Body of pancreas (tissue), 4 donors: ENCODE results near the gene CSN3. TPM values are rescaled to one million over a fixed set of nuclear protein-coding genes. Genes with fewer than 3 reads are reported as not detected.
"Not testable (repeated sequence)": the region's sequence is repeated elsewhere in the genome, so short reads cannot be mapped to it uniquely, and the experiment has no call there.

Experiments
- ATAC-seq: fragments of 150-250 bp; one replicate; pipeline ENCODE4 v1.9.1; 2016
- DNase-seq, 4 donors: peaks; one replicate each; pipeline ENCODE4 v3.0.0-alpha.2; 2019
- H3K27ac ChIP-seq, 4 donors: fragments of 200-600 bp; sonication (generic); 1 replicate in 3 of 4; 2 replicates in 1 of 4; pipeline versions ENCODE4 v1.5.1 to v1.6.1; 2016 to 2019; ENCODE audit warnings: mild to moderate bottlenecking in 1 of 4, mixed read lengths in 1 of 4, moderate library complexity in 1 of 4
- H3K27me3 ChIP-seq, 2 donors: fragments of 200-600 bp; sonication (generic); one replicate each; pipeline ENCODE4 v1.6.0; 2016; ENCODE audit warnings: mild to moderate bottlenecking in 1 of 2
- H3K36me3 ChIP-seq, 2 donors: fragments of 200-600 bp; sonication (generic); replicated peaks in 1 of 2; 2 replicates each; pipeline ENCODE4 v1.5.1; 2016; ENCODE audit warnings: low read depth in 2 of 2; ENCODE audit not compliant: insufficient read depth in 1 of 2
- H3K4me1 ChIP-seq: fragments of 200-600 bp; sonication (generic); one replicate; pipeline ENCODE4 v1.6.0; 2016
- H3K4me3 ChIP-seq, 2 donors: fragments of 200-600 bp; sonication (generic); 1 replicate in 1 of 2; 2 replicates in 1 of 2; pipeline ENCODE4 v1.5.1; 2016 to 2019
- H3K9me3 ChIP-seq, 3 donors: fragments of 200-600 bp; sonication (generic); 1 replicate in 2 of 3; 2 replicates in 1 of 3; pipeline ENCODE4 v1.5.1; 2016
- CTCF ChIP-seq, 7 experiments: fragments of 450-650 bp in 4 of 7; fragments of 200-600 bp in 3 of 7; sonication (generic) in 3 of 7; IDR thresholded peaks; one replicate each; pipeline ENCODE4 v1.5.1; 2016 to 2019; ENCODE audit warnings: antibody characterized with exemption in 7 of 7
- POLR2A ChIP-seq, 3 donors: fragments of 450-650 bp; IDR thresholded peaks; one replicate each; pipeline ENCODE4 v1.6.1; 2016; ENCODE audit warnings: antibody characterized with exemption in 3 of 3, mild to moderate bottlenecking in 2 of 3
- WGBS, 2 donors: methylation state at CpG; one replicate each; pipeline ENCODE4 v1.1.5; 2017; 5-methylcytosine and 5-hydroxymethylcytosine counted together
- intact Hi-C: fragments of 100-400 bp; cut with DNase I; formaldehyde crosslinking; loops from one replicate; pipeline ENCODE4 v1.15.1; 2023
- total RNA-seq, 2 donors: library from RNA; depleted of rRNA; stranded (reverse); fragments of >200 nt; gene quantifications; one replicate each; pipeline ENCODE4 v1.1.0, GENCODE V29; 2016

CSN3 gene
- total RNA-seq, 2 donors from 2014 or later = not detected

- H3K27ac ChIP-seq = no peak overlapping the region
- TF ChIP-seq CTCF (IDR thresholded peaks at IDR 0.05) = no peak
- TF ChIP-seq POLR2A (IDR thresholded peaks at IDR 0.05) = no peak
- H3K4me1 ChIP-seq = peaks cover 9% of the 10 kb centered on the region
- no peak for ATAC-seq
- intact Hi-C loops = no loop called here
- H3K4me3 ChIP-seq = no peak overlapping the region
- WGBS, 2 donors = 11 to 14% methylated on average over 1 of the region's 1 CpG
- H3K9me3 ChIP-seq = no peaks in the 10 kb centered on the region
- no peak for DNase-seq
- H3K36me3 ChIP-seq = no peaks in the 10 kb centered on the region
- no peaks in the 10 kb centered on the region for H3K27me3 ChIP-seq
Measured at GRCh38 chr4:70203601-70204000, 38.8 kb upstream of the CSN3 start.

- H3K27me3 ChIP-seq, H3K4me3 ChIP-seq, H3K27ac ChIP-seq, ATAC-seq, H3K9me3 ChIP-seq, intact Hi-C loops, H3K36me3 ChIP-seq, DNase-seq, H3K4me1 ChIP-seq: not testable (repeated sequence)
- WGBS, 2 donors = 40 to 73% methylated on average over 2 to 4 of the region's 4 CpGs
Measured at GRCh38 chr4:70212752-70213151, 29.6 kb upstream of the CSN3 start.

DNA sequence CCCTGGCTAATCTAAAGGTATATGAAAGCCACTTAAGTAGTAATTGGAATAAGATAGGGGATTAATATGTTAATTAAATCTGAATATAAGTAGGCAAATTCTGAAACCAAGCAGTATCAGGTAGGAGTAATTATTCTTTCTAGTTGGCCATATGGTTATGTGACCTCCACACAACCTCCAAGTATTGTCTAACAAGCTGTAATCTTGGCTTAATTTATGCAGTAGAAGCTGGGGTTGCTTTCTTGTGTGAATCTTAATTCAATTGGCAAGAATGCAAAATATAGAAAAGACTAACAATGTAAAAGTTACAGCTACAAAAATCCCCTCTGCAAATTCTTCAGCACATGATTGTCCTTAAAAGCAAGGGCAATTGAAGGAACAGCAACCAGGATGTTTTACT, 26.3 kb upstream of the CSN3 start:
- H3K27ac ChIP-seq, H3K36me3 ChIP-seq, ATAC-seq, intact Hi-C loops, H3K4me1 ChIP-seq, DNase-seq, H3K4me3 ChIP-seq, H3K27me3 ChIP-seq, H3K9me3 ChIP-seq: not testable (repeated sequence)

GRCh38 chr4:70216550-70216949, 25.8 kb upstream of the CSN3 start:
- intact Hi-C loops, H3K4me1 ChIP-seq, ATAC-seq, H3K4me3 ChIP-seq, DNase-seq, H3K36me3 ChIP-seq, H3K27me3 ChIP-seq, H3K9me3 ChIP-seq, H3K27ac ChIP-seq: not testable (repeated sequence)
- WGBS, 2 donors = 94 to 97% methylated on average over 1 of the region's 1 CpG

GRCh38 chr4:70221389-70221788, 21.0 kb upstream of the CSN3 start:
- H3K9me3 ChIP-seq, intact Hi-C loops, DNase-seq, H3K4me1 ChIP-seq, H3K27me3 ChIP-seq, ATAC-seq, H3K36me3 ChIP-seq, H3K27ac ChIP-seq, H3K4me3 ChIP-seq: not testable (repeated sequence)
- WGBS, 2 donors = 86 to 89% methylated on average over 3 of the region's 3 CpGs

GRCh38 chr4:70221818-70222217, 20.6 kb upstream of the CSN3 start:
- H3K36me3 ChIP-seq, H3K4me1 ChIP-seq, H3K9me3 ChIP-seq, H3K4me3 ChIP-seq, intact Hi-C loops, H3K27me3 ChIP-seq, DNase-seq, ATAC-seq, H3K27ac ChIP-seq: not testable (repeated sequence)

GRCh38 chr4:70225824-70226223, 16.6 kb upstream of the CSN3 start, which contains the start of gene FDCSP:
Gene FDCSP, plus strand, starts transcription at chr4:70226124. Its CDS starts 5,071 bp downstream, at chr4:70231195.
- intact Hi-C loops = no loop called here
- no peak for ATAC-seq
- no peak for DNase-seq
- Histone ChIP-seq H3K4me3 (no peak within 1 kb of the TSS), H3K27ac (no peak within 1 kb of the TSS), H3K9me3 (no peaks in the 10 kb centered on the region), H3K4me1 (no peaks in the 10 kb centered on the region), H3K27me3 (no peaks in the 10 kb centered on the region), H3K36me3 (no peaks in the 10 kb centered on the region)
- 58 to 64% methylated on average over 2 of the region's 2 CpGs for WGBS, 2 donors
- TF ChIP-seq CTCF (IDR thresholded peaks at IDR 0.05) (no peak), POLR2A (IDR thresholded peaks at IDR 0.05) (no peak)
